Smooth muscle cell (in vitro differentiated cells): ENCODE data around the gene PHF20. TPM values are rescaled to one million over a fixed set of nuclear protein-coding genes. Genes with fewer than 3 reads are reported as not detected.

Source experiments
- DNase-seq: peaks from one replicate; lab custom pipeline; 2025; ENCODE audit not compliant: unreplicated experiment; lab: John Stamatoyannopoulos, UW
- H2AFZ ChIP-seq: fragments of 200-600 bp; sonication (generic); 2 replicates; pipeline ENCODE4 v1.6.0; 2016; ENCODE audit warnings: antibody characterized with exemption, low read depth, mild to moderate bottlenecking
- H3F3A ChIP-seq: fragments of 200-600 bp; sonication (generic); 2 replicates; pipeline ENCODE4 v1.6.0; 2017; ENCODE audit warnings: antibody characterized with exemption, low read depth
- H3K27ac ChIP-seq: fragments of 200-600 bp; sonication (generic); 2 replicates; pipeline ENCODE4 v1.5.1; 2016; ENCODE audit warnings: low read depth, mild to moderate bottlenecking
- H3K27me3 ChIP-seq: fragments of 200-600 bp; sonication (generic); 2 replicates; pipeline ENCODE4 v1.6.1; 2016; ENCODE audit warnings: low read depth, mild to moderate bottlenecking
- H3K36me3 ChIP-seq: fragments of 200-600 bp; sonication (generic); 2 replicates; pipeline ENCODE4 v1.5.1; 2016; ENCODE audit warnings: low read depth
- H3K4me1 ChIP-seq: fragments of 200-600 bp; sonication (generic); 2 replicates; pipeline ENCODE4 v1.5.1; 2016; ENCODE audit warnings: low read depth
- H3K4me2 ChIP-seq: fragments of 200-600 bp; sonication (generic); 2 replicates; pipeline ENCODE4 v1.6.0; 2016; ENCODE audit warnings: mild to moderate bottlenecking
- H3K4me3 ChIP-seq: fragments of 200-600 bp; sonication (generic); 2 replicates; pipeline ENCODE4 v1.5.1; 2016; ENCODE audit warnings: mild to moderate bottlenecking
- H3K79me2 ChIP-seq: fragments of 200-600 bp; sonication (generic); 2 replicates; pipeline ENCODE4 v1.6.0; 2016; ENCODE audit warnings: low read depth, mild to moderate bottlenecking
- H3K9ac ChIP-seq: fragments of 200-600 bp; sonication (generic); 2 replicates; pipeline ENCODE4 v1.6.0; 2016; ENCODE audit warnings: low read depth
- H3K9me3 ChIP-seq: fragments of 200-600 bp; sonication (generic); replicated peaks from 2 replicates; pipeline ENCODE4 v1.5.1; 2016; ENCODE audit warnings: low read depth
- H4K20me1 ChIP-seq: fragments of 200-600 bp; sonication (generic); 2 replicates; pipeline ENCODE4 v1.6.0; 2016; ENCODE audit warnings: low read depth
- WGBS: methylation state at CpG from one replicate; pipeline ENCODE4 v1.1.7; 2016; ENCODE audit warnings: low lambda C conversion rate; 5-methylcytosine and 5-hydroxymethylcytosine counted together
- polyA plus RNA-seq: library from polyadenylated mRNA; unstranded; fragments of >200 nt; fragmentation: Nextera tagmentation; extraction: Ambion mirVana; gene quantifications from 2 replicates; pipeline ENCODE4 v1.2.1, GENCODE V29; 2016
- total RNA-seq: library from RNA; depleted of rRNA; stranded (reverse); fragments of >200 nt; gene quantifications from 2 replicates; pipeline ENCODE4 v1.2.3, GENCODE V29; 2014
- TF ChIP-seq, protein P1 (sequence below): fragments of 200-600 bp; sonication (generic); IDR thresholded peaks from 2 replicates; pipeline ENCODE4 v1.5.1; 2017; ENCODE audit warnings: borderline replicate concordance, mild to moderate bottlenecking, antibody characterized with exemption; ENCODE audit not compliant: insufficient read depth, poor library complexity, severe bottlenecking

PHF20 gene
- total and polyA plus RNA-seq, 2 experiments from 2014 or later, result 23.3 to 27.4 TPM

DNA sequence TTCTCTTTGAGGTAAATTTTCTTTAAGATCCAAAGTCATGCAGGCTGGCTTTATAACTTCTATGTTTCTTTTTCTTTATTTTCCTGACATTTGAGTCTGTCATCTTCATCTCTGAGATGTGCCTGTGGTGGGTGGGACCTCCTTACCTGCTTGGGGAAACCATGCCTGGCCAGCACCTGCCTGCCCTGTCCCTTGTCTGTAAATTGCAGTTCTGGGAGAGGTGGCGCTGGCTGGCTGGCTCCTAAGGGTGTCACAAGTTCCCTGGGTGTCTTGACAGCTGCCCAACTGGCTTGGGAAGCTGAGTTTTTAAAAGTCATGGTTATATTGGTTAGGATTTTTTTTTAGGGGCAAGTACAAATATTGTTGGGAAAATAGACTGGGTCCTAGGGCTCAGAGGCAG lies 146.2 kb downstream of the PHF20 start:
- TF ChIP-seq, protein P1, sequence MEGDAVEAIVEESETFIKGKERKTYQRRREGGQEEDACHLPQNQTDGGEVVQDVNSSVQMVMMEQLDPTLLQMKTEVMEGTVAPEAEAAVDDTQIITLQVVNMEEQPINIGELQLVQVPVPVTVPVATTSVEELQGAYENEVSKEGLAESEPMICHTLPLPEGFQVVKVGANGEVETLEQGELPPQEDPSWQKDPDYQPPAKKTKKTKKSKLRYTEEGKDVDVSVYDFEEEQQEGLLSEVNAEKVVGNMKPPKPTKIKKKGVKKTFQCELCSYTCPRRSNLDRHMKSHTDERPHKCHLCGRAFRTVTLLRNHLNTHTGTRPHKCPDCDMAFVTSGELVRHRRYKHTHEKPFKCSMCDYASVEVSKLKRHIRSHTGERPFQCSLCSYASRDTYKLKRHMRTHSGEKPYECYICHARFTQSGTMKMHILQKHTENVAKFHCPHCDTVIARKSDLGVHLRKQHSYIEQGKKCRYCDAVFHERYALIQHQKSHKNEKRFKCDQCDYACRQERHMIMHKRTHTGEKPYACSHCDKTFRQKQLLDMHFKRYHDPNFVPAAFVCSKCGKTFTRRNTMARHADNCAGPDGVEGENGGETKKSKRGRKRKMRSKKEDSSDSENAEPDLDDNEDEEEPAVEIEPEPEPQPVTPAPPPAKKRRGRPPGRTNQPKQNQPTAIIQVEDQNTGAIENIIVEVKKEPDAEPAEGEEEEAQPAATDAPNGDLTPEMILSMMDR, result no peak
- Histone ChIP-seq H3K27ac (no peak overlapping the region), H2AFZ (no peak overlapping the region), H3K4me1 (no peaks in the 10 kb centered on the region), H3K4me3 (no peak overlapping the region), H3K79me2 (peaks cover 4% of the 10 kb centered on the region), H3K9me3 (no peaks in the 10 kb centered on the region), H3K9ac (no peak overlapping the region), H3K36me3 (peaks cover 16% of the 10 kb centered on the region), H4K20me1 (no peaks in the 10 kb centered on the region), H3F3A (no peaks in the 10 kb centered on the region), H3K4me2 (no peak overlapping the region), H3K27me3 (no peaks in the 10 kb centered on the region)
- no peak for DNase-seq
- 93% methylated on average over 1 of the region's 1 CpG for WGBS

DNA sequence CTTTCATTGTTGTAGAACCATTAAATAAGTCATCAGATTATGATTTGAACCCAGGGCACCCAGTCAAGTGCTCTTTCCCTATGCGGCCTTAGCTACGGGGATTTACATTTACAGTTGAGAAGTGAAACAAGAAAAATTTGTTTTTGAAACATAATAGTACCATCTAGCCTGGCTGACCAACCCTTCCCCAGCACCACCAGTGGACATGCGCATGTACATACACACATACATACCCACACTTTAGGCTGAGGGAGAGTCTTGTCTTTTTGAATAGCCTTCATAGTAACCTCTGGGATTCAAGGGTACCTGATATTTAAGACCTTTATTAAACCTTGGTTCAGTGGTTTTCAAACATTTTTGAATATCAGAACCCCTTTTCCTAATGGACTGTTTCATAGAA lies 148.7 kb downstream of the PHF20 start:
- Histone ChIP-seq H3K27ac (no peak overlapping the region), H3K27me3 (no peaks in the 10 kb centered on the region), H3K36me3 (peaks cover 11% of the 10 kb centered on the region), H3F3A (no peaks in the 10 kb centered on the region), H2AFZ (no peak overlapping the region), H3K4me3 (no peak overlapping the region), H3K79me2 (peaks cover 4% of the 10 kb centered on the region), H3K4me2 (no peak overlapping the region), H3K4me1 (no peaks in the 10 kb centered on the region), H3K9me3 (no peaks in the 10 kb centered on the region), H4K20me1 (no peaks in the 10 kb centered on the region), H3K9ac (no peak overlapping the region)
- no peak for DNase-seq
- WGBS, result 98% methylated on average over 3 of the region's 3 CpGs
- TF ChIP-seq, protein P1, result no peak

DNA sequence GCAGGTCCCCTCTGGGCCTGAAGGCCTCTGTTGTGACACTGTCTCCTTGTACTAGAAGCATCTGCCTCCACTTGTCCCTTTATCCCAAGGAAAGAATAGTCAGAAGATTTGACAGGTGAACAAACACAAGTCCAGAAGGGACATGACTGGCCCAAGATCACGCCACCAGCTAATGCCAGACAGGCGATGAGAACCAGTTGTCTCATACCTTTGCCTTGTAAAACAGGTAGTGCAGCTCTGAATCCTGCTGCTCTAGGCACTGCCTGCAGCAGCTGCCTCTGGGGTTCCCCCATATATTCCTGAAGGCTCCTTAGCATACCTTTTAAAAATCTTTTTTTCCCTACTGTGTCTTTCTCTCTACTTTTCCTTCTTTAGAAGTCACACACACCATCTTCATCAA lies 157.5 kb downstream of the PHF20 start:
- Histone ChIP-seq H3K27me3 (no peaks in the 10 kb centered on the region), H3K9ac (no peak overlapping the region), H3K27ac (no peak overlapping the region), H3K4me3 (no peak overlapping the region), H3F3A (no peaks in the 10 kb centered on the region), H3K9me3 (no peaks in the 10 kb centered on the region), H4K20me1 (no peaks in the 10 kb centered on the region), H3K36me3 (no peaks in the 10 kb centered on the region), H2AFZ (no peak overlapping the region), H3K4me1 (no peaks in the 10 kb centered on the region), H3K4me2 (no peak overlapping the region), H3K79me2 (no peaks in the 10 kb centered on the region)
- WGBS, result 75% methylated on average over 2 of the region's 2 CpGs
- TF ChIP-seq, protein P1, result no peak
- DNase-seq, result no peak

DNA sequence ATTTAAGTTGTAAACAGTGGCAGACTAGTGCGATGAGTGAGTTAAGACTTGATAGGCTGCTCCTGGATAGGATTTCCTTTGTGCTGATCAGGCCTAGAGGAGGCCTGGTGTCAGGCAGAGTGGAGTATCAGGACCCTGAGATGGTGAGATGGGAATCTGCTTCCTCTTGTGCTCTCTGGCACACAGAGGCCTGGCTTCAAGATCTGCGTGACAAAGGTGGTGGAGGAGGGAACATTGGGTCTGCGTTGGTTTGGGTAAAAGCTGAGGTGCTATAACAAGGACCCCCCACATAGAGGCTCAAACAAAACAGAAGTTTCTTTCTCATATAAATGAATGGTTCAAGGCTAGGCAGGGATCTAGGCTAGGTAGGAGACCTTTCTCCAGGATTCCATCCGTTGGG lies 162.2 kb downstream of the PHF20 start:
- H3K9me3 ChIP-seq, result no peaks in the 10 kb centered on the region
- no peaks in the 10 kb centered on the region for H3K36me3 ChIP-seq
- H3K27me3 ChIP-seq, result no peaks in the 10 kb centered on the region
- DNase-seq, result no peak
- no peak overlapping the region for H3K4me3 ChIP-seq
- H3K9ac ChIP-seq, result no peak overlapping the region
- 82% methylated on average over 4 of the region's 4 CpGs for WGBS
- no peak overlapping the region for H2AFZ ChIP-seq
- no peaks in the 10 kb centered on the region for H3K79me2 ChIP-seq
- H4K20me1 ChIP-seq, result peaks cover 6% of the 10 kb centered on the region
- no peak overlapping the region for H3K4me2 ChIP-seq
- H3K4me1 ChIP-seq, result no peaks in the 10 kb centered on the region
- TF ChIP-seq, protein P1, result no peak
- no peaks in the 10 kb centered on the region for H3F3A ChIP-seq
- no peak overlapping the region for H3K27ac ChIP-seq
